Fibroblast of upper back skin (primary cell): ENCODE measurements around the gene CREBL2.
A peak's percentile ranks its signal among the peaks of the same experiment; 100 is the strongest.
"Not testable (repeated sequence)": the region's sequence is repeated elsewhere in the genome, so short reads cannot be mapped to it uniquely, and the experiment has no call there.

ENCODE experiments used
- DNase-seq: peaks from one replicate; pipeline ENCODE4 v3.0.0-alpha.2; 2013

The CREBL2 gene

GRCh38 chr12:12611512-12612306 lies at the start of gene CREBL2:
TSS of gene CREBL2 (plus strand) at chr12:12611876. CDS start at chr12:12612173, 297 bp downstream.
- DNase-seq, result peak; percentile 94

GRCh38 chr12:12562016-12562483 lies 49.6 kb upstream of the CREBL2 start:
- DNase-seq, result peak; percentile 27

GRCh38 chr12:12562585-12563261 lies 49.0 kb upstream of the CREBL2 start, which contains the start of gene DUSP16:
TSS of gene DUSP16 (minus strand) at chr12:12562863. CDS start at chr12:12521098, 41,765 bp downstream.
- DNase-seq, result peak; percentile 94

GRCh38 chr12:12563290-12563928 lies 48.3 kb upstream of the CREBL2 start:
- no peak for DNase-seq

GRCh38 chr12:12564911-12565310 lies 46.8 kb upstream of the CREBL2 start:
- no peak for DNase-seq

- not testable (repeated sequence) for DNase-seq
Observed at GRCh38 chr12:12565971-12566370, 45.7 kb upstream of the CREBL2 start.

GRCh38 chr12:12572659-12573058 lies 39.0 kb upstream of the CREBL2 start:
- DNase-seq, result no peak

- DNase-seq, result no peak
Observed at GRCh38 chr12:12577786-12578185, 33.9 kb upstream of the CREBL2 start.

- not testable (repeated sequence) for DNase-seq
Observed at GRCh38 chr12:12580716-12581115, 31.0 kb upstream of the CREBL2 start.

- no peak for DNase-seq
Observed at GRCh38 chr12:12582193-12582881, 29.3 kb upstream of the CREBL2 start.

- no peak for DNase-seq
Observed at GRCh38 chr12:12582895-12583303, 28.8 kb upstream of the CREBL2 start.

- no peak for DNase-seq
Observed at GRCh38 chr12:12583510-12584178, 28.0 kb upstream of the CREBL2 start.

GRCh38 chr12:12585115-12585863 lies 26.4 kb upstream of the CREBL2 start:
- no peak for DNase-seq

- no peak for DNase-seq
Observed at GRCh38 chr12:12586879-12587675, 24.6 kb upstream of the CREBL2 start.

GRCh38 chr12:12587878-12588277 lies 23.8 kb upstream of the CREBL2 start:
- DNase-seq, result no peak

GRCh38 chr12:12588436-12588835 lies 23.2 kb upstream of the CREBL2 start:
- DNase-seq, result not testable (repeated sequence)

- DNase-seq, result no peak
Observed at GRCh38 chr12:12590961-12591360, 20.7 kb upstream of the CREBL2 start.

GRCh38 chr12:12592930-12593329 lies 18.7 kb upstream of the CREBL2 start:
- DNase-seq, result peak; percentile 63

GRCh38 chr12:12595929-12596328 lies 15.7 kb upstream of the CREBL2 start:
- not testable (repeated sequence) for DNase-seq

- DNase-seq, result not testable (repeated sequence)
Observed at GRCh38 chr12:12596598-12596997, 15.1 kb upstream of the CREBL2 start.

GRCh38 chr12:12598864-12599263 lies 12.8 kb upstream of the CREBL2 start:
- no peak for DNase-seq
